Fibroblast of pulmonary artery (primary cell): ENCODE measurements around the gene STRADB.
"Not testable (repeated sequence)": the region's sequence is repeated elsewhere in the genome, so short reads cannot be mapped to it uniquely, and the experiment has no call there.

Experiments
- DNase-seq: peaks from one replicate; pipeline ENCODE4 v3.0.0-alpha.2; 2010; ENCODE audit warnings: low read depth
- H3K4me3 ChIP-seq: replicated peaks from 2 replicates; pipeline ENCODE4 v1.5.1; 2011; ENCODE audit warnings: low read depth, mild to moderate bottlenecking, control low read depth, low read length, moderate library complexity
- CTCF ChIP-seq: IDR thresholded peaks from 2 replicates; pipeline ENCODE4 v1.5.1; 2011; ENCODE audit warnings: mild to moderate bottlenecking, control low read depth, low read length, inconsistent platforms; ENCODE audit errors: missing control alignments

STRADB gene

GRCh38 chr2:201470821-201471731 lies 19.5 kb downstream of the STRADB start:
- no peak for DNase-seq
- H3K4me3 ChIP-seq: no peak overlapping the region
- no peak for TF ChIP-seq CTCF

GRCh38 chr2:201471732-201472393 lies 20.3 kb downstream of the STRADB start:
- H3K4me3 ChIP-seq: no peak overlapping the region
- no peak for TF ChIP-seq CTCF
- DNase-seq: peak; percentile 31

- H3K4me3 ChIP-seq: no peak overlapping the region
- no peak for DNase-seq
- TF ChIP-seq CTCF: no peak
Observed at GRCh38 chr2:201472411-201472810, 20.9 kb downstream of the STRADB start.

- no peak for TF ChIP-seq CTCF
- no peak for DNase-seq
- H3K4me3 ChIP-seq: no peak overlapping the region
Observed at GRCh38 chr2:201482543-201482942, 31.0 kb downstream of the STRADB start.

GRCh38 chr2:201483342-201483741 lies 31.8 kb downstream of the STRADB start:
- no peak for DNase-seq
- TF ChIP-seq CTCF: no peak
- H3K4me3 ChIP-seq: no peak overlapping the region

- not testable (repeated sequence) for DNase-seq, H3K4me3 ChIP-seq
Observed at GRCh38 chr2:201483758-201484157, 32.2 kb downstream of the STRADB start.

- DNase-seq: no peak
- TF ChIP-seq CTCF: no peak
- no peak overlapping the region for H3K4me3 ChIP-seq
Observed at GRCh38 chr2:201484805-201485204, 33.3 kb downstream of the STRADB start.
